Measurements from ENCODE around the gene UCP3.

Gene UCP3

DNA sequence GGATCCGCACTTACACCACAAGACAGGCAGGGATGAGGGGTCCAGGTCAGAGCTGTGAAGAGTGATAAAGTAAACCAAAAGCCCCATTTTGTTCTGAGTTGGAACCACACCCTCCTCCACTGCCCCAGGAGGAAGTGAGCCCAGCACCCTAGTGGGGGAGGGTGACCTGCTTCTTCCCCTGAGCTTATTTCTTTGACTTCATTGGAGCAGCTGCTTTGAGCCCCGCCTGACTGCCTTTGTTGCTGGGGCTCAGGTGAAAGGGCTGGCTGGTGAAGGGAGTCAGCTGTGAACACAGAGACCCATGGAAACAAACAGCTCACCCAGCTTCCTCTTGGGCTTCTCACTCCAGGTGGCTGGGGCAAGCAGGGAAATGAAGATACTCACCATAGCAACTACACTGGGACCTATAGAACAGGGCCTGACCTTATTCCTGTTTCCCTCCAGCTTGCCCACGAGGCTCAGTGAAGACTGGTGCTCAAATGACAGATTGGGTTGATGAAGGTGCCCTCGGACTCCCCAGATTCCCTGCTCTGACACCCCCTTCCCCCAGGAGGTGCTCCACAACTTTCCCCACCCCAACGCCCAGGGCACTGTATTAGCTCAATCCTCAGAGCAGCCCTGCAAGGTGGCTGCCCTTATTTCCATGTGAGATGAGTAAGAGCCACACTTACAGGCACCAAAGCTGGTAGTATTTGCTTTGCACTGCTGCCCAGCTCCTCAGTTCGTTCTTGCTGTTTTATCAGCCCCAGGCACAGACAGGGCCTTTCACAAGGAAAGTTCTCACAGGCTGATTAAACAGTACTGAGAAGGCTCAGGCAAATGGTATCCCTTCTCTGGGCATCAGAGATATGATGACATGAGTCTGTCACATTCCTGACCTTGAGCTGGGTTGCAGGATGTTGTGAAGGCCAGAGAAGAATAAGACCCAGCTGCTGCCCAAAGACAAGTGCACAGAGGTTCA lies 28.6 kb downstream of the UCP3 start:
- TF ChIP-seq CTCF (IDR thresholded peaks at IDR 0.05; ENCODE audit: insufficient read depth, low read length, poor library complexity, severe bottlenecking): no peak
- no peaks in the 10 kb centered on the region for H3K9me2 ChIP-seq (replicated peaks; ENCODE audit: insufficient read depth, low read length)
- H3K9ac ChIP-seq (ENCODE audit: low read length): peak overlapping the region; percentile 95
- H3K79me2 ChIP-seq (ENCODE audit: insufficient read depth, low read length): peaks cover 22% of the 10 kb centered on the region
- H3F3A ChIP-seq (ENCODE audit: insufficient read depth): peaks cover 11% of the 10 kb centered on the region
- H4K20me1 ChIP-seq (ENCODE audit: low read depth, low read length): 0 out of 2 replicates have a peak, but pooled peaks cover 3% of the 10 kb centered on the region
- H3K4me3 ChIP-seq (ENCODE audit: insufficient read depth, low read length, poor library complexity, severe bottlenecking): peak overlapping the region; percentile 87
- no peak overlapping the region for H2AFZ ChIP-seq (ENCODE audit: low read depth, low read length, severe bottlenecking)
- H3K27me3 ChIP-seq (ENCODE audit: low read length): no peaks in the 10 kb centered on the region
- peaks cover 25% of the 10 kb centered on the region for H3K36me3 ChIP-seq (ENCODE audit: low read length)
- no peaks in the 10 kb centered on the region for H3K9me3 ChIP-seq (ENCODE audit: insufficient read depth, low read length)
- peak overlapping the region; percentile 90 for H3K27ac ChIP-seq (ENCODE audit: low read depth, low read length)
- peak overlapping the region; percentile 88 for H3K4me2 ChIP-seq (ENCODE audit: low read depth, low read length, poor library complexity, severe bottlenecking)

DNA sequence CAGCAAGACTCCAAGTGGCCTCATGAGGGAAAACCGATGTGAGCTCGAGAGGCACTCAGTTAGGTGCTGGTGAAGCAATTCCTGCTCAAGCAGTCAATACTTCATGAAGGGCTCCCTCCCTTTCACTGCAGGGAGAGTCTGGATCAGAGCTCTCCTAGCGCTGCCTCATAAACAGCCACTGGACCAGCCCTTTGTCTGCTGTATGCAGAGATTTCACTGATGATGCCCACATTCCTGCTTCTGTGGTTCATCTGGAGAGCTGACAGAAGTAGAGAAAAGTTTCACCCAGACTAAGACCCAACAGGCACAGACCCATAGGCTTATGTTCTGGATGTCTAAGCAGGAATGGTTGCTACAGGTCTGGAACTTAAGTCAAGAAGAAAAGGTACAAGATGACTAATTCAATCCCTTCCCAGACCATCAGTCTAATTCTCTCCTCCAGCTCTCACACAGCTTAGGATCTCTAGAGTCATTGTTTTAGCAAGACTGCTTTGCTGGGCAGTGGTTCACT lies 30.3 kb downstream of the UCP3 start:
- H3F3A ChIP-seq (ENCODE audit: insufficient read depth): peaks cover 11% of the 10 kb centered on the region
- TF ChIP-seq CTCF (IDR thresholded peaks at IDR 0.05; ENCODE audit: insufficient read depth, low read length, poor library complexity, severe bottlenecking): no peak
- TF ChIP-seq EZH2phosphoT487 (conservative IDR thresholded peaks at IDR 0.05; ENCODE audit: low read length): no peak
- no peaks in the 10 kb centered on the region for H3K9me2 ChIP-seq (replicated peaks; ENCODE audit: insufficient read depth, low read length)
- H3K4me2 ChIP-seq (ENCODE audit: low read depth, low read length, poor library complexity, severe bottlenecking): no peak overlapping the region
- no peaks in the 10 kb centered on the region for H3K27me3 ChIP-seq (ENCODE audit: low read length)
- H3K4me3 ChIP-seq (ENCODE audit: insufficient read depth, low read length, poor library complexity, severe bottlenecking): no peak overlapping the region
- peaks cover 22% of the 10 kb centered on the region for H3K79me2 ChIP-seq (ENCODE audit: insufficient read depth, low read length)
- no peak overlapping the region for H2AFZ ChIP-seq (ENCODE audit: low read depth, low read length, severe bottlenecking)
- peaks cover 25% of the 10 kb centered on the region for H3K36me3 ChIP-seq (ENCODE audit: low read length)
- H3K27ac ChIP-seq (ENCODE audit: low read depth, low read length): no peak overlapping the region
- no peaks in the 10 kb centered on the region for H3K9me3 ChIP-seq (ENCODE audit: insufficient read depth, low read length)
- no peak overlapping the region for H3K9ac ChIP-seq (ENCODE audit: low read length)
- 0 out of 2 replicates have a peak, but pooled peaks cover 3% of the 10 kb centered on the region for H4K20me1 ChIP-seq (ENCODE audit: low read depth, low read length)

DNA sequence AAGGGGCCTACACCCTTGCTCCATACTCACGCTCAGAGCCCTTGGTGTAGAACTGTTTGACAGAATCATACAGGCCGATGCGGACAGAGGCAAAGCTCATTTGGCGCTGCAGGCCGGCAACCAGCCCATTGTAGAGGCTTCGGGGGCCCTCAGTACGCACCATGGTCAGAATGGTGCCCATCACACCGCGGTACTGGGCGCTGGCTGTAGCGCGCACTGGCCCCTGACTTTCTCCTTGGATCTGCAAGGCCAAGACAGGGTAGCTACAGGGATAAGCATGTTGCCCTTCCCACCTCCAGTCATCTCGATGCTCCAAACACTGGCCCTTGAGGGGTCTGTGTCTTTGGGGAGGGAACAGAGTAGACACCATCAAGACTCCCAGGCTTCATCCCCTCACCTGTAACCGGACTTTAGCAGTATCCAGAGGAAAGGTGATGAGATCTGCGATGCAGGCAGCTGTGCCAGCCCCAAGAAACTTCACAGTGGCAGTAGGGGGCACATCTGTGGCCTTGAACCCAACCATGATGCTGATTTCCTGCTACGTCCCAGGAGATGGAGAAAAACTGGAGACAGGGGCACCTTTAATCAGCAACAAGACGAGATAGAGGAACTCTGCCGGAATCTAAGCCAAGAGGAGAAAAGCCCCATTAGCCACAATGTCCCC lies 30.9 kb downstream of the UCP3 start:
- no peaks in the 10 kb centered on the region for H3K9me3 ChIP-seq (ENCODE audit: insufficient read depth, low read length)
- H3K9me2 ChIP-seq (replicated peaks; ENCODE audit: insufficient read depth, low read length): no peaks in the 10 kb centered on the region
- H3K79me2 ChIP-seq (ENCODE audit: insufficient read depth, low read length): peaks cover 22% of the 10 kb centered on the region
- no peak overlapping the region for H3K27ac ChIP-seq (ENCODE audit: low read depth, low read length)
- H3F3A ChIP-seq (ENCODE audit: insufficient read depth): peaks cover 11% of the 10 kb centered on the region
- TF ChIP-seq CTCF (IDR thresholded peaks at IDR 0.05; ENCODE audit: insufficient read depth, low read length, poor library complexity, severe bottlenecking): no peak
- no peak for TF ChIP-seq EZH2phosphoT487 (conservative IDR thresholded peaks at IDR 0.05; ENCODE audit: low read length)
- H2AFZ ChIP-seq (ENCODE audit: low read depth, low read length, severe bottlenecking): no peak overlapping the region
- no peaks in the 10 kb centered on the region for H3K27me3 ChIP-seq (ENCODE audit: low read length)
- H4K20me1 ChIP-seq (ENCODE audit: low read depth, low read length): 0 out of 2 replicates have a peak, but pooled peaks cover 3% of the 10 kb centered on the region
- H3K4me3 ChIP-seq (ENCODE audit: insufficient read depth, low read length, poor library complexity, severe bottlenecking): no peak overlapping the region
- no peak overlapping the region for H3K4me2 ChIP-seq (ENCODE audit: low read depth, low read length, poor library complexity, severe bottlenecking)
- peaks cover 25% of the 10 kb centered on the region for H3K36me3 ChIP-seq (ENCODE audit: low read length)
- H3K9ac ChIP-seq (ENCODE audit: low read length): no peak overlapping the region

Measured in SU-DHL-6 (cell line).